Sciatic nerve (tissue), 2 donors: ENCODE results near the gene CPLX3. TPM values are rescaled to one million over a fixed set of nuclear protein-coding genes. Genes with fewer than 3 reads are reported as not detected.

ENCODE experiments used
- ATAC-seq: fragments of 200-7000 bp; cut with Tn5 transposase; one replicate; pipeline ENCODE4 v1.9.1; 2020; ENCODE audit warnings: mild to moderate bottlenecking, moderate library complexity
- DNase-seq: peaks from one replicate; pipeline ENCODE4 v3.0.0-alpha.2; 2020; ENCODE audit warnings: low spot score
- intact Hi-C: fragments of 100-400 bp; cut with DNase I; formaldehyde crosslinking; loops from one replicate; pipeline ENCODE4 v1.14.2; 2022
- total RNA-seq: library from RNA; stranded (reverse); fragmentation: NEBNext Ultra II Directional; extraction: Animal tissue kit (Norgen Biotek cat#: 25700); gene quantifications from one replicate; pipeline ENCODE4 v1.2.1, GENCODE V29; 2021
- donor health status: DM: no; HTN: no; CAD: no.
- donor health status: DM: no; HTN: no; CAD: no.

CPLX3 gene
- total RNA-seq, 1 donor from 2014 or later, result not detected

DNA sequence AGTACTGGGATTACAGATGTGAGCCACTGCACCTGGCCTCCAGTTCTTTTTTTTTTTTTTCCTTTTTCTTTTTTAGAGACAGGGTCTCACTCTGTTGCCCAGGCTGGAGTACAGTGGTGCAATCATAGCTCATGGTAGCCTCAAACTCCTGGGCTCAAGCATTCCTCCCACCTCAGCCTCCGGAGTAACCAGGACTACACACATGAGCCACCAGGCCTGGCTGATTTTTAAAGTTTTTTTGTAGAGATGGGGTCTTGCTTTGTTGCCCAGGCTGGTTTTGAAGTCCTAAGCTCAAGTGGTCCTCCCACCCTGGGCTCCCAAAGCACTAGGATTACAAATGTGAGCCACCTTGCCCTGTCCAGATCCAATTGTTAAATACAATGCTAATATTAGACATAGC, 30.1 kb downstream of the CPLX3 start:
- DNase-seq, result no peak
- ATAC-seq, result no peak
- intact Hi-C loops, result no loop called here

DNA sequence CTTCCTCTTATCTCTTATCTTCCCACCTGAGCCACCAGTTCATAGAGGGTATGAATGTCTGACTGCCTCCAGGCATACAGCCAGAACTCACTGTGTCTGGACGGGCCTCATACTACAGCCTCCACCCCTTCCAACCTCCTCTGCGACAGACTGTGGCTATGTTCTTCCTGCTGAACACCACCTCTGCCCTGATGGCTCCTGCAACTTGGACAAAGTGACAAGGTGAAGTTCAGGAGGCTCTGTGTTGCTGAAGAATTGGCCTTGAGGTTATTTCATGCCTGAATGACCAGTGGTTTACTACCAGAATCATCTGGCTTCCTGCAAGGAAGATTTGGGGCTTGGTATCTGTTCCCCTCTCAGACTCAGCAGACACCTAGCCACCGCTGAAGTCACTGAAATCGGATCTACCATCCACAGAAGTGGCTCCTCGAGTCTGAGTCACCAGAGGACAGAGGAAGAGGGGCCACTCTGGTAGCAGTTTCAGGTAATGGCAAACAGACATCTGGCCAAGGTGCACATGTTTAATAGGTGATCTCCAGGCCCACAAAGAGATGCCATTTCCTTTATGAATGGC, 30.7 kb downstream of the CPLX3 start:
- intact Hi-C loops, result no loop called here
- DNase-seq (no peak), ATAC-seq (no peak)

DNA sequence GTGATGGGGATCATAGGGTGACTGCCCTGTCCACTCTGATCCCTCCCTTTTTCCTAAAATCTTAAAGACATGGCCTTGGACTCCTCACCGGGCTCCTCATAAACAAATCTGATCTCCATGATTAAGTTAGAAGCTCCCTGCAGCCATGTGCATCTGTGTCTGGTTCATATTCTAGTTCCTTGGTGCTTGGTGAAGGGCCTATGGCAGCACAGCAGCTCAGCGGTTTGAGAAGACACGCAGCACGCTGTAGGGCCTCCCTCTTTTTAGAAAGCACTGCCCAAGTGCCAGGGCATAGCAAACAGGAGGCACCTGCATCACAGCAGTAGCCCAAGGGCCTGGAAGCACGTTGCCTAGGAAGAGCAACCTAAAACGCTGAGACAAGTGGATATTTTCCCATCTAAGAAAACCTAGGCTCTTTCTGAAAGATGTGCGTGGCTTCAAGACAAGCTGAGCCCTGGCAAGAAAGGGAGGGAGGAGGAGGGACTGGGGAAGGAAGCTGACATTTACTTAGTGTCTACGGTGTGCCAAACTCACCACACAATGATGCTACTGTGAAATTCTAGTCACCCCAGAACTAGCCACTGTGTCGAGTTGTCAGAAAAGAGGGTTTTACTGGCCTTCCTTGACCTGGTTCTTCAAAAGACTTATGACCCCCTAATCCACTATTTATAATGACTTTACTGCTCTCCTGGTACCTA, 31.4 kb downstream of the CPLX3 start:
- peak; percentile 44 for ATAC-seq
- intact Hi-C loops, result no loop called here
- no peak for DNase-seq

DNA sequence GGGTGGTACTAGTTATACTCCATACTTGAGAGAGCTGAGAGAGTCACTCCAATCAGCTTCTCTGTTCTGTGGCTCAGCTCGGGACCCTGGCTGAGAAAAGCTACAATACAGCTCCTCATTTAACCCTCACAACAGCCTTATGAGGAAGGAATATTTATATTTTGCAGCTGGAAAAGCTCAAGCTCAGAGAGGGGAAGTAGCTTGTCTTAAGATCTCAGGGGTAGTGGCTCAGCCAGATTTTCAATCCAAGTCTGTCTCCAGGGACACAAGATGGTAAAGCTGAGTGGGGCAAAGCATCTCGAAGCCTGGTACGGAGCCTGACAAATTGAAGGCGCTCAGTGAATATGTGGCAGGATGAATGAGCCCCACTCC, 31.9 kb downstream of the CPLX3 start:
- DNase-seq (no peak), ATAC-seq (peak; percentile 20)
- intact Hi-C loops, result no loop called here

DNA sequence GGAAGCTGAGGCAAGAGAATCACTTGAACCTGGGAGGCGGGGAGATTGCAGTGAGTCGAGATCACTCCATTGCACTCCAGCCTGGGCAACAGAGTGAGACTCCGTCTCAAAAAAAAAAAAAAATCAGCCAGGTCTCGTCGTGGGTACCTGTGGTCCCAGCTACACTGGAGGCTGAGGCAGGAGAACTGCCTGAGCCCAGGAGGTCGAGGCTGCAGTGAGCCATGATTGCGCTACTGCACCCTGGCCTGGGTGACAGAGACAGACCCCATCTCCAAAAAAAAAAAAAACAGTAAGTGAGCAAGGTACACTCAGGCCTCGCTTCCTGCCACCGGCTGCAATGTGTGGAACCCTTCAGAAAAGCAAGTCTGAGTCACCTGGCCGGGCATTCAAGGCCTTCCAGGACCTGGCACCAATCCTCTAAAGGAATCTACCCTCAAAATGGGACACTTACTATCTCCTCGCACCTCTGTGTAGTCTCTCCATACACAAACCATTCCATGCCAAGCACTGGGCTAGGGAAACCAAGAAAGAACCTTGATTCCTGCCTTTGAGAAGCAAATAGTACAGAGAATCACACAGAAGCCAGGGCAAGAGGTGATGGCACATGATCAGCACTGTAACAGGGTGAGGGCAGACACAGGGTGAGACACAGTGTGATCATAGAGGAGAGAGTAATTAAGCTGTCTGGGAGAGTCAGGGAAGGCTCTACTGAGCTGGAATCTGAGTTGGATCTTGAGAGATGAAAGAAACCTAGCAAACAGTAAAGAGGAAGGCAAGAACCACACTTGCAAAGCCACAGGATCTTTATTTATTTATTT, 37.0 kb downstream of the CPLX3 start:
- intact Hi-C loops, result no loop called here
- no peak for DNase-seq
- ATAC-seq, result no peak

DNA sequence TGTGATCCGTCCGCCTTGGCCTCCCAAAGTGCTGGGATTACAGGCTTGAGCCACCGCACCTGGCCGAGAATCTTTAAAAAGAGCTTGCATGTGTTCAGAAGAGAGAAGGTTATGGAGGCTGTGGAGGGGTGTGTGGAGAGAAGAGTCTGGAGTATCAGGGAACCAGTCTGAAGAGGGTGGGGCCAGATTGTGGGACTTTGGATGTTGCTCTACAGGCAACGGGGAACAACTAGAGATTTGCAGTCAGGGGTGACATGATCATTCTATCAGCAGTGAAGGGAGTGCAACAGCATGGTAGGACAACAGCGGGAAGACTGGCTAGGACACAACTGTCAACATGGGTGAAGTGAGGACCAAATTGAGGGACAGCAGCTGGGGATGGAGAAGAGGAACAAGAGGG, 37.9 kb downstream of the CPLX3 start:
- no peak for DNase-seq
- no peak for ATAC-seq
- intact Hi-C loops, result no loop called here

DNA sequence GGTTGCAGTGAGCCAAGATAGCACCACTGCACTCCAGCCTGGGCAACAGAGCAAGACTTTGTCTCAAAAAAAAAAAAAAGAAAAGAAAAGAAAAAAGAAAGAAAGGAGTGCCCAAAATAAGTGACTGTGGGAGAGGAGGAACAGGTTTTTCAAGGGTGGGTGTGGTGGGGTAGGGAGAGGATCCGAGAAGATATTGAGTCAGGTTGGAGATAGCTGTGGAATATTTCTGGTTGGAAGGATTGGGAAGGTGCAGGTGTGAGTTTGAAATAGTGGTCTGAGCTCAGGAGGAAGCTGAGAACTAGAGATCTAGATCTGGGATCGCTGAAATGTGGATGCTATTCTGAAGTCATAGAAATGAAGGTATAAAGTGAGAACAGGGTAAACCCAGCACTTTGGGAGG, 38.9 kb downstream of the CPLX3 start:
- intact Hi-C loops, result no loop called here
- no peak for DNase-seq

DNA sequence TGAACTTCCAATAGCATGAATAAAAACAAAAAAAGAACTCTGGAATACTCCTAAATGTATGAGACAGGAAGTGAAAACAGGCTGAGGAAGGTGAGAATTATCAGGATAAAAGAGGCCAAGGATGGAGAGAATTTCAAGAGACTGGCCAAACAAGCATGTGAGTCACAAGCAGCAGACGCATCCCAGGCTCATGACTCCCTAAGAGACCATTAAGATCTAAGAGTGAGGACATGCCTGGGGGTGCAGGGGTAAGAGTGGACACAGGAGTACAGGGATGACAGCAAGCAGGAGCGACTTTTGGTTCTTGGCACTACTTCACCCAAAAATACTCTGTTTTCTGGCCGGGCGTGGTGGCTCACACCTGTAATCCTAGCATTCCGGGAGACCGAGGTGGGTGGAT, 39.7 kb downstream of the CPLX3 start:
- intact Hi-C loops, result no loop called here

More for the DNA sequence above, 38.9 kb downstream of the CPLX3 start:
- ATAC-seq, result no peak

DNA sequence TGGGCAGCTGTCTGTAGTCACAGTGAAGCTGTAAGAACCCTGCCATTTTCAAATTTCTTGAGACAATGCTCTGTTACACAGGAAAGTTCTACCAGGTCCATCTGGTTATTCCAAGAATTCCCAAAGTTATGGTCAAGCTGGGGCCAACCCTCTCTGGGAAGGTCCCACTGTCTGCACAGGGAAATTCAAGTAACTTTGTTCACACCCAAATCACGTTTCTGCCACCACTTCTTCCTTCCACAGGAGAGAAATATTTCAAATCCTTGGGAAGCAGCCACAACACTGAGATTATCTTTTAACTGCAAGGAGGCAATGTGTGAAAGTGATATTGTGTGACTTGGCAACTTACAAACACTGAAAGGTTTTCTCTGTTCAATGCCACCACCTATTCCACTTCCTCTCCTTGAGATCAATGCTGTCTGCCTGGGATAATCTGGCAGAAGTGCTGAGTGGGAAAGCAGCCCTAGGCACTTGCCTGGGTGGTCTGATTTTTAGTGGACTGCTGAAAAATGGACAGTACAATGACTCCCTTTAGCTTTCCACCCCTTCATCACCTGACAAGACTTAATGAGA, 41.1 kb downstream of the CPLX3 start:
- intact Hi-C loops, result no loop called here
- no peak for ATAC-seq
- DNase-seq, result no peak

More for the DNA sequence above, 39.7 kb downstream of the CPLX3 start:
- no peak for ATAC-seq
- no peak for DNase-seq

DNA sequence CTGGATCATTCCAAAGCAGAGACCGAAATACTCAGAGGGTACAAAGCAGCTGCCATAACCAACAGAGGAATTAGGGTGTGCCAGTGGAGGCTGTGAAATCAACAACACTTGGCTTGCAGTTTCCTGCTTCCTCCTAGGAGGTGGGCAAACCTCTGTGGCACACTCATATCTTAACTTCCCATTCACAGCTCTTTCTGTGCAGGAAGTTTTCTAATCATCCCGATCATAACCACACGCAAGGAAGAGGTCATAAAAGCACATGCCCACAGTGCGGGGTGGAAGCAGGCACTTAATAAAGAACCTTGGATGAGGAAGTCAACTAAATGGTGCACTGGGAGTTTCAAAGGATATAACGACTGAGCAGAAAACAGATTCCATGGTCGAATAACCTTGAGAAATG, 41.6 kb downstream of the CPLX3 start:
- peak; percentile 21 for ATAC-seq
- no peak for DNase-seq
- intact Hi-C loops, result no loop called here

DNA sequence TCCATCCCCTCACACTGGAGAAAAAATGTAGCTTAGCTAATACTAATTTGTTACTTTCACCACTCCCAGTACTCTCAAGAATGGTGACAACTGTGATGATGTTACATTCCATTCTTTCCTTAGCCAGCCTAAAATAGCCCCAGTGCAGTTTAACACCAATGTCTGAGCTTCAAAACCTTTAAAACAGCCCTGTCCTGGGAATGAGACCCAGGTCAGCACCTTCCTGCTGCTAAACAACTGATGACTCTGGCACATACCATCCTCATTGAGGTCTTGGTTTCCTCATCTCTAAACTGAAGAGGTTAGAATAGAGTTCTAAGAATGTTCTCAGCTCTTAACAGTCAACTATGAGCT, 42.9 kb downstream of the CPLX3 start:
- DNase-seq (no peak), ATAC-seq (no peak)
- intact Hi-C loops, result no loop called here

DNA sequence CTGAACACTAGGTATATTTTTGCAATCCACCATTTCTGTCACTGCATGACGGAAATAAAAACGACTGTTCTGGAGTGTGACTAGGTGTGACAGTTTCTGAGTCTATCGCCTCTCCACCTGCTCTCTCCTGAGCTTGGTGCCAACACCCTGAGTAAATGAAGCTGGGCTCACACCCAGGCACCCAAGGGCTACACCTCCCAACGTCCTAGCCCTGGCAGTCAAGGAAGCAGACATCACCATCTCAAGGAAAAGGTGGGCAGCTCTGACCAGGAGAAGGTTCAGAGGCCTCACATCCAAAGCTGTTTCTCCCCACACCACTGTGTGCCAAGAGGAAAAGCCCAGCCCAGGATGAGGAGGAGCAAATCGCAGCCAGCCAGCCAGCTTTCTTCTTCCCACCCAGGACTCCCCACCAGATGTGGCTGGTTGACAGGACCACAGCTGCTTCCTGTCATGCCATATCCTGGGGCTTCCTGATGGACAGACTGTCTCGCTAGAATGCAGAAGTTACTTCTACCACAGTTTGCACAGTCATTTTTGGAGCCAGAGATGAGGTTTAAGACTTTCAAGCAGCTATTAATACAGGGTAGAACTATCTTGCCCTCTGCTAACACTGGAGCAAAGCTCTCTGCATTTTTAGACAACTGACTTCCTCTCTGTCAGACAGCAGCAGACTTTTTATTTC, 43.4 kb downstream of the CPLX3 start:
- ATAC-seq (peak; percentile 38), DNase-seq (peak; percentile 70)
- intact Hi-C loops, result no loop called here

DNA sequence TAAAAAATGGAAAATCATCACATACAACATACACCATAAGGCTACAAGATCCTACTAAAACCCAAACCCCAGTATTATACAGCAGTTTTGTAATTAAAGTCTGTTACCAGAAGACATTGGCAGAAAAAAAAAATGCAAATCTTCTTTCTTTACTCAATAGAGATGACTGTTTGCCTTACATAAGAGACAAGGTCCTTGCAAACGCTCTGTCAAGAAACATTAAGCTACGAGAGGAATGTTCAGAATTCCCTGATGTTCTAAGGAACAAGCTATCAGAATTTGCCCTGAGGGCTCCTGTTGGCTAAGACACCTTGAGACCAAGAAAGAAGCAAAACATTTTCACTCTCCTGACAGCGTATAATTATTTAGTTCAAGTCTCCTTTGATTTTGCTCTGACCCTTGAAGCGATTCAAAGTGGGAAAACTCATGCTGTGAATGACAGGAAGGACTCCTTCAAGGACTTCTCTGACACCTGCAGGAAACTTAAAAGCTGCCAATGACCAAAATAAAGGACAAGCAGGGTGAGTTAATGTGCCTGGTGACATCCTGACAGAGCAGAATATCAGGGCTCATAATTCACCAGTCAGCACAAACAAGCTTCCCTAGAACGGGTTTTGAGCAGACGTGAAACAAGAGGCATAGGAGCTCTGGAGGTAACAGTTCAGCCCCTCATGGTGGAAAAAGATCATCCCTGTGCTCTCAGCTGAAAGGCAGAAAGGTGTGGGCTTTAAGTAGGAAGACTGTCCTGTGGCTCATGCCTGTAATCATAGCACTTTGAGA, 44.2 kb downstream of the CPLX3 start:
- ATAC-seq, result no peak
- DNase-seq, result no peak
- intact Hi-C loops, result no loop called here

DNA sequence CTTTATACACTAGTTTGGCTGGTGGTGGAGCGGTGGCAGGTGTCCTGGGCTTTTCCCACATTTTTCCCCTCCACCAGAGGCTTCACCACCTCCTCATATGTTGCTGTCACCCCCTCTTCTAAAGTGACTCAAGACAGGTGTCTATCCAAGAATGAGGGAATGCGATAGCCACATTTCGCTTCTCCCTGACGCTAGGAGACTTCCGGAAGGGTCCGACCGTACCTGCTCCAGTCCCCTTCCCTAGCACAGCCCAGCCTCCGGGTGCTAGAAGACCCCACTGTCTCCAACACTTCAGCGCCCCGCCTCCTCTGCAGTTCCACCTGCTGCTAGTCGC, 46.2 kb downstream of the CPLX3 start:
- DNase-seq (no peak), ATAC-seq (no peak)
- intact Hi-C loops, result no loop called here

DNA sequence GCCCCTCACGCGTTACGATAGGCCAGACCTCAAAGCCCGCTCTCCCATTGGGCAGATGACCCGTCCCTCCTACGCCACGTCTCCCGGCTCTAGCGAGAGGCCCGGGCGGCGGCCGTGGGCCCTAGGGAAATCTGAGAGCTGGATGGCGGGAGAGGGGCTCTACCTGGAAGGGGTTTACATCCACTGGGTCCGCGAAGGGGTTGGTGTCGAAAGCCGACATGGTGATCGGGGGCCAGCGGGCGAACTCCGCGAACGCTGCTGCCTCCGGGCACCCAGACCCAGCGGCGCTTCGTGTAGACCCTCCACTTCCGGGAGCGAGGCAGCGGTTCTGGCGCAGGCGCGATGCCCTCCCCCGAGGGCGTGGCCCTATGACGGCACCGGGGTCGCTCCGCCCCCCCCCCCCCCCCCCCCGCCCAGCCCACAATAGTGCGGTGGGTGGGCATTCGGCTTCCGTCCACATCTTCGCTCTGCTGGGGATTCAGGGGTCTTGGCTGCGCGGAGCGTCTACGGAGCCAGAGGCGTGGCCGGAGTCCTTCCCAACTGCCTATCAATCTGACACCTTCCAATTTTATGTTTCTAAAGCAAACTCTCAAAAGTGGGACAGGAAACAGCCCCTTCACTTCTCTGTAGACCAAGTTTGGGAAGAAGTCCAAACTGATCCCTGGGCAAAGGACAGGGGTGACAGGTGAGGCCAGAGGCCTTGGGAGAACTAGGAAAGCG, 46.8 kb downstream of the CPLX3 start, which contains the start of gene SCAMP2:
TSS of gene SCAMP2 (minus strand) at position 330 of the 720 bp plus-strand sequence. CDS start at position 220, 110 bp downstream.
- ATAC-seq (peak; percentile 97), DNase-seq (peak; percentile 94)
- intact Hi-C loops, result no loop called here

DNA sequence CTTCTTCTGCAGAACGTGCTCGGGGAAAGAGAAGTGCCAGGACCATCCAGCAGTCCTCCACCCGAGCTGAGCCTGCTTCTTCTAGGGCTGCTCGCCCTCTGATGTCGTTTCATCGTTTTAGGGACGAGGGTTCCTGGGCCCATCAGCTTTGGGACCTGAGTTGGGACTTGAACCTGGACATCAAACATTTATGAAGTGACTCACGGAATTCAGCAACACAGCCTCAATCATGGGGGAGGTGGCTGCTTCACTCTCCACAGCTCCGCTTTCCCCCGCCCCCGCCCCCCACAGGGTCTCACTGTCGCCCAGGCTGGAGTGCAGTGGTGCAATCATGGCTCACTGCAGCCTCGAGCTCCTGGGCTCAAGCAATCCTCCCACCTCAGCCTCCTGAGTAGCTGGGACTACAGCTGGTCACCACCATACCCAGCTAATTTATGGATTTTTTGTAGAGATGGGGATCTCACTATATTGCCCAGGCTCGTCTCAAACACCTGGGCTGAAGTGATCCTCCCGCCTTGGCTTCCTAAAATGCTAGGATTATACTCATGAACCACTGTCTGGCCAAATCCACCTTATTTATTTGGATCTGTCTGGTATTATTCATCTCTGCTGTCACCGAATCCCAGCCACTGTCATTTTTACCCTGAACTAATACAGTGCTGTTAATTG, 47.5 kb downstream of the CPLX3 start:
- intact Hi-C loops, result no loop called here
- peak; percentile 60 for DNase-seq
- ATAC-seq, result peak; percentile 29

DNA sequence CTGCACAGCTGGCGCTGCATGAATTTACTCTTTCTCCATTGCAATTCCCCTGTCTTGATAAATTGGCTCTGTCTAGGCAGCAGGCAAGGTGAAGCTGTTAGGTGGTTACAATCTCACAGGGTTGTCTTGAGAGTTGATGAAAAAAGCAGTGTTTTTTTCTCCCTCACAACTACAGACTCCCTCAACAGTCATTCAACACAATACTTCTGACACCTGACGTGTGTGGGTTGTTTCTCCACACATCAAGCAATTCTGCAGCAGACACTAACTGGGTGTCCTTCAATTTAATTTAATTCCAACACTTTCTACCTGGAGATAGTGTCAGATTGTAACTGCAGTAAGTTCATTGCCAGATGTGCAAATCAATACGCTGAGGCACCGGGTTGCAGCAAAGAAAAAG, 51.8 kb downstream of the CPLX3 start:
- no peak for ATAC-seq
- intact Hi-C loops, result no loop called here
- no peak for DNase-seq
